RKO (cell line): ENCODE measurements around the gene DAW1.
"Not testable (repeated sequence)": the region's sequence is repeated elsewhere in the genome, so short reads cannot be mapped to it uniquely, and the experiment has no call there.

Source experiments
- DNase-seq: peaks from one replicate; pipeline ENCODE4 v3.0.0-alpha.2; 2016; ENCODE audit warnings: low spot score

DAW1 gene

DNA sequence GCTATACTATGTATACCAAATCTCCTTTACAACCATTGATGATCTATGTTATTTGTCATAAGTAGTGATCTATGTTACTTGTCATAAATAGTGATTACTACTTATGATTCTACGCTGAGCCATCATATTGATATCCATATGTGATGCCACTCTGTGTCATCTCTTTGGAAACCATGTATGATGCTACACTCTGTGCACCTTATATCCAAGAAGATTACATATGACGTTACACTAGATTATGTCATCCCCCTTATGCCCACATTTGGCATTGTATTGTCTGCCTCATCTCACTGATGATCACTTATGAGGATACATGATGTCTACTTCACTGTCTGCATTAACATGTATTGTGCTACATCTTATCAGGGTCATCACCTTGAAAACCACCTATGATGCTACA, 42.9 kb downstream of the DAW1 start:
- no peak for DNase-seq

DNA sequence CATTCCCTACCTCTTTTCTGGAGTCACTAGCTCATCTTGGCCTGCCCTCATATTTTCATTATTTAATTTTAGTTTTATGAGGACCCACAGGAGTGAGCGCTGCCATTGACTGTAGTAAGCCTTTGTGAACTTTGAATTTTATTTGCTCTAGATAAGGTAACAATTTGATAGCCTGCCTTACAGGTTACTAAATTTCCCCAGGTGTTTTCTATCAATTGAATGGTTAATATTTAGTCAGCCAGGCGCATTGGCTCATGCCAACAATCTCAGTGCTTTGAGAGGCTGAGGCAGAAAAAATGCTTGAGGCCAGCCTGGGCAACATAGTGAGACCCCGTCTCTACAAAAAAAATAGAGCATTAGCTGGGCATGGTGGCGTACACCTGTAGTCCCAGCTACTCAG, 50.2 kb downstream of the DAW1 start:
- DNase-seq: no peak

DNA sequence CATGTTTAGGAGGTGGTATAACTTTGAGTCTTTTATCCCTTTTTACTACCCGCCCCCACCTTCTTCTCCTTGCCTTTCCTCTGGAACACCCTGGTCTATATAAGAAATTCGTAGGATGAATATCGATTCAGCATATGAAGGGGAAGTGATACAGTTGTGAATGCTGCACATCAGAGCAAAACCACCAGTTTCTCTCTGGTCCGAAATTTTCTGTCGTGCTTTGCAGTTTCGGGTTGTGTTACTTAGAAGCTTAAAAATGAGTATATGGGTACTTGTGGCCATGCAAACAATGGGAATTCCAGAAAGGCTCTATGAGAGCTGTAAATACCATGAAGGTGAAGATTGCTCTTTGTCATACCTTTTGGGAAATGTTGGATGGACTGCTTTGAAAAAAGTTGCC, 60.6 kb downstream of the DAW1 start:
- DNase-seq: no peak

GRCh38 chr2:227932403-227932802, 61.0 kb downstream of the DAW1 start:
- DNase-seq: no peak

DNA sequence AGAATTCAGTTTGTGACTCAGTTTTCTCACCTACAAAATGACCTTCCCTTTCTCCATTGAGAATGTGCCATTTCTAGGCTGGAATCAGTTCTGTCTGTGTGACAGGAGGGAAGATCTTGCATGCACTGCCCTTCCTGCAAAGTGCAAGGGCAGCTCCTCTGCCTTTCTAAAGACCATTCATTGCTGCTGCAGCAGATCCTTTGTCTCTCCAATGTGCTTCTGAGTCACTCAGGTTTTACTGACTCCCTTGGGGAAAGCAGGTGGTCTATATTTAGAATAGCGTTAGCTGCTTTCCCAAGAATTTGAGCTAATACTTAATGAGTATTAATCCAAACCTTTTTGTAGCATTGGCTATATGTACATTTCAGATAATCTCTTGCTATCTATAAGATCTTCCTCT, 62.5 kb downstream of the DAW1 start:
- no peak for DNase-seq

DNA sequence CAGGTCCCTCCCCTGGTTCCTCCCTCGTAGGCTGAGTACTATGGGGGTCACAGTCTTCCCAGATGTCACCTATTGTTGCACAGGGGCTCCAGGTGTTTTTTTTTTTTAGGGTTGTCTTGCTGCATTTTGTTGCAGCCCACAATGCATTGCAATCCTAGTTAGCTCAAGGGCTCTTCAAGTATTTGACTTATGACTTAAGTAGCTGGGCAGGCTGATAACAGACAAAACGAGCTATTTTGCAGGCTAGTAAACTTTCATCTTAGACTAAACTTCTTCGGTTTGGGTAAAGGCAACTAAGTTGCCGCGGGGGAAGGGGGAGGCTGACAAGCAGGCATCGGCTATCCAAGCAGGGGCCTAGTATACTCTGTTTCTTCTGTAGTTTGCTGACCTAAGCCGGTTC, 64.8 kb downstream of the DAW1 start:
- DNase-seq: not testable (repeated sequence)

- DNase-seq: peak; percentile 54
Measured at GRCh38 chr2:227939271-227940027, 68.0 kb downstream of the DAW1 start.

DNA sequence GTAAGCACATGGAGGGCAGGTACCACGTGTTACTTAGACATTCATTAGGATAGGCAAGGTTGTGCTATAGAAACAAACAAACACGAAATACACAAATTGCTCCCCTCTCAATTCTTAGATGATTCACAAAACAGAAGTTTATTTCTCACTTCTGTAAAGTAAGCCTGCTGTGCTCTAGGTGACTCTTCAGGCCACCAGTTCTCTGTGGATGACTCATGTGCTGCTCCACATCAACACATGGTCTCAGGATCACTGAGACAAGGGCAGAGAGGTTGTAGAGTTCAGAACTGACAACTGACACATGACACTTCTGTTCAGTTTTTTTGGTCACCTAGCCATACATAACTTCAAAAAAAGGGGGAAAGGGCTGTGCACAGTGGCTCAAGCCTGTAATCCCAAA, 70.6 kb downstream of the DAW1 start:
- peak; percentile 49 for DNase-seq

GRCh38 chr2:227942965-227943364, 71.5 kb downstream of the DAW1 start:
- peak; percentile 5 for DNase-seq

GRCh38 chr2:227960317-227960716, 88.9 kb downstream of the DAW1 start:
- no peak for DNase-seq

- DNase-seq: no peak
Measured at GRCh38 chr2:227971619-227972230, 100.3 kb downstream of the DAW1 start.

DNA sequence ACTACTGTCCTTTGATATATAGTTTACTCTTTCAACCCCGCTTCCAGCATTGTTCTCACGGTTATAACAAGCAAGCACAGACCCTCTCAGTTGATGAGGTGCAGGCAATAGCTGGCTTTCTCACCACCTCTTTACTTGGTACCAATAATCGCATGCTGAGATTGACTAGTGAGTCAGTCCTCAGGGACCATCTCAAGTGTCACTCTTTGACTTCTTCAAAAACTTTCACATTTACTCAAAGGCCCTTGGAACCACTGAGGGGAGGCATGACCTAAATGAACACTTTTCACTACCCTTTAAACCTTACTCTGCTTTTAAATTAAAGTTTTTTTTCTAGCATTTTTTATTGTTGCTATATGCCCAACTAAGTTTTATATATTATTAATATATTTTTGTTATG, 101.8 kb downstream of the DAW1 start:
- DNase-seq: no peak
